ENCODE measurements around the gene SLC35F1. TPM values are rescaled to one million over a fixed set of nuclear protein-coding genes. Genes with fewer than 3 reads are reported as not detected.

SLC35F1 gene
- total RNA-seq, 1 donor from 2014 or later = 4.5 TPM

- H3K4me3 Mint-ChIP-seq (ENCODE audit: low read depth) = no peak overlapping the region
- no peaks in the 10 kb centered on the region for H3K36me3 Mint-ChIP-seq (ENCODE audit: insufficient read depth)
- H3K27me3 Mint-ChIP-seq = no peaks in the 10 kb centered on the region
- H3K27ac Mint-ChIP-seq = no peak overlapping the region
- no peaks in the 10 kb centered on the region for H3K9me3 Mint-ChIP-seq (ENCODE audit: low read depth)
- TF ChIP-seq CTCF (IDR thresholded peaks at IDR 0.05; ENCODE audit: unreplicated experiment) = no peak
- DNase-seq (ENCODE audit: low spot score, unreplicated experiment) = no peak
- peaks cover 10% of the 10 kb centered on the region for H3K4me1 Mint-ChIP-seq (ENCODE audit: low read depth)
Observed at GRCh38 chr6:118295336-118295735, 388.3 kb downstream of the SLC35F1 start.

GRCh38 chr6:118296129-118296901 is 389.3 kb downstream of the SLC35F1 start:
- no peak overlapping the region for H3K27ac Mint-ChIP-seq

GRCh38 chr6:118297821-118298220 is 390.8 kb downstream of the SLC35F1 start:
- TF ChIP-seq CTCF (IDR thresholded peaks at IDR 0.05; ENCODE audit: unreplicated experiment) = no peak
- H3K4me1 Mint-ChIP-seq (ENCODE audit: low read depth) = peaks cover 4% of the 10 kb centered on the region
- H3K9me3 Mint-ChIP-seq (ENCODE audit: low read depth) = no peaks in the 10 kb centered on the region
- H3K36me3 Mint-ChIP-seq (ENCODE audit: insufficient read depth) = no peaks in the 10 kb centered on the region
- H3K4me3 Mint-ChIP-seq (ENCODE audit: low read depth) = no peak overlapping the region
- H3K27me3 Mint-ChIP-seq = no peaks in the 10 kb centered on the region
- no peak overlapping the region for H3K27ac Mint-ChIP-seq
- DNase-seq (ENCODE audit: low spot score, unreplicated experiment) = no peak

More at GRCh38 chr6:118296129-118296901, 389.3 kb downstream of the SLC35F1 start:
- H3K4me1 Mint-ChIP-seq (ENCODE audit: low read depth) = peaks cover 10% of the 10 kb centered on the region
- no peaks in the 10 kb centered on the region for H3K9me3 Mint-ChIP-seq (ENCODE audit: low read depth)
- DNase-seq (ENCODE audit: low spot score, unreplicated experiment) = no peak
- H3K27me3 Mint-ChIP-seq = no peaks in the 10 kb centered on the region
- H3K4me3 Mint-ChIP-seq (ENCODE audit: low read depth) = no peak overlapping the region
- H3K36me3 Mint-ChIP-seq (ENCODE audit: insufficient read depth) = no peaks in the 10 kb centered on the region
- TF ChIP-seq CTCF (IDR thresholded peaks at IDR 0.05; ENCODE audit: unreplicated experiment) = no peak

- H3K27ac Mint-ChIP-seq = peak overlapping the region; percentile 39
- H3K4me1 Mint-ChIP-seq (ENCODE audit: low read depth) = peaks cover 4% of the 10 kb centered on the region
Observed at GRCh38 chr6:118298476-118299427, 391.7 kb downstream of the SLC35F1 start.

More at GRCh38 chr6:118298476-118299427, 391.7 kb downstream of the SLC35F1 start:
- H3K36me3 Mint-ChIP-seq (ENCODE audit: insufficient read depth) = no peaks in the 10 kb centered on the region
- TF ChIP-seq CTCF (IDR thresholded peaks at IDR 0.05; ENCODE audit: unreplicated experiment) = no peak
- H3K27me3 Mint-ChIP-seq = no peaks in the 10 kb centered on the region
- DNase-seq (ENCODE audit: low spot score, unreplicated experiment) = no peak
- no peaks in the 10 kb centered on the region for H3K9me3 Mint-ChIP-seq (ENCODE audit: low read depth)
- H3K4me3 Mint-ChIP-seq (ENCODE audit: low read depth) = no peak overlapping the region

Data from progenitor cell of endocrine pancreas (in vitro differentiated cells).